T-helper 2 cell treated with Interferon-gamma antibody and Interleukin-4, amounts not matched to agents 100 ng/mL and 5 ng/mL, for 36 hours (primary cell): ENCODE results near the gene IL13RA1. TPM values are rescaled to one million over a fixed set of nuclear protein-coding genes. Genes with fewer than 3 reads are reported as not detected.
"Not testable (repeated sequence)": the region's sequence is repeated elsewhere in the genome, so short reads cannot be mapped to it uniquely, and the experiment has no call there.

Experiments
- intact Hi-C: fragments of 100-400 bp; cut with micrococcal nuclease; formaldehyde crosslinking; loops from one replicate; pipeline ENCODE4 v1.15.1; 2023
- total RNA-seq: library from RNA; stranded (reverse); gene quantifications from 2 replicates; pipeline ENCODE4 v1.2.3, GENCODE V29; 2022

IL13RA1 gene
- 0.09 TPM in 1 of 2 replicates, not detected in the other for total RNA-seq

GRCh38 chrX:118726887-118727685 is at the start of gene IL13RA1:
IL13RA1 (plus strand) TSS chrX:118727606; CDS start chrX:118727639, 33 bp downstream.
- intact Hi-C loops = no loop called here

- intact Hi-C loops = no loop called here
Measured at GRCh38 chrX:118679290-118679689, 48.1 kb upstream of the IL13RA1 start.

GRCh38 chrX:118682258-118683014 is 45.0 kb upstream of the IL13RA1 start:
- intact Hi-C loops = no loop called here

DNA sequence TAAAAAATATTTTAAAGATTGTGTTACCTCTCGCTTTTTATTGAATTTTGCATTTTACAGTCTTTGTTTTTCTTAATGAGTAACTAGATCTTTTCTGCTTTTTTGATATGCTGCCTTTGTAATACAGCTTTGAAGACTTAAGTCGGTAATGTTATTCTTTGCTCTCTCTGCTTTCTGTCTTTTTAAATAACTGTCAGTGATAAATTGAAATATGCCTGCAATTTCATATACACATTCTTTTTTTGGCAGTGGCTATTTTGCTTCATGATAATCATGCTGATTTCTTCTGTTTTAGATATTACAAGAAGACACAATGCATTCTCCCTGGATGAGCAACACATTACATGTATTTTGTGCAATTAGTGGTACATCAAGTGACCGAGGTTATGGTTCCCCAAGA is 42.0 kb upstream of the IL13RA1 start:
- intact Hi-C loops = no loop called here

DNA sequence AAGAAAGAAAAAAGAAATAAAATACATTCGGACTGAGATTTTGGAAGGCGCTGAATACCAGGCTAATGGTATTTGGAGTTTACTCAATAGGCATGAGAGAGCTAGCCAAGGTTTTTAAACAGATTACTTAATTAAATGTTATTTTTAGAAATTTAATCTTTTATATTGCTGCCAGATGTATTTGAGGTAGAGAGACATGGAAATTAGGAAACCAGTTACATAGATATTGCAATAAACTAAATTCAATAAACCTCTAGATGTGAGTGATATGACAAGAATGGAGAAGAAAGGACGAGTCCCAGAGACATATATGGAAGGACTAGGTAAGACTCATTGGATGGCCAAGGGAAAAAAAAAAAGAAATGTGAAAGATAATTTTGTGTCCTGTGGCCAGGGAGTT is 38.5 kb upstream of the IL13RA1 start:
- intact Hi-C loops = no loop called here

- intact Hi-C loops = no loop called here
Measured at GRCh38 chrX:118693843-118694242, 33.6 kb upstream of the IL13RA1 start.

GRCh38 chrX:118694638-118695037 is 32.8 kb upstream of the IL13RA1 start:
- intact Hi-C loops = no loop called here

DNA sequence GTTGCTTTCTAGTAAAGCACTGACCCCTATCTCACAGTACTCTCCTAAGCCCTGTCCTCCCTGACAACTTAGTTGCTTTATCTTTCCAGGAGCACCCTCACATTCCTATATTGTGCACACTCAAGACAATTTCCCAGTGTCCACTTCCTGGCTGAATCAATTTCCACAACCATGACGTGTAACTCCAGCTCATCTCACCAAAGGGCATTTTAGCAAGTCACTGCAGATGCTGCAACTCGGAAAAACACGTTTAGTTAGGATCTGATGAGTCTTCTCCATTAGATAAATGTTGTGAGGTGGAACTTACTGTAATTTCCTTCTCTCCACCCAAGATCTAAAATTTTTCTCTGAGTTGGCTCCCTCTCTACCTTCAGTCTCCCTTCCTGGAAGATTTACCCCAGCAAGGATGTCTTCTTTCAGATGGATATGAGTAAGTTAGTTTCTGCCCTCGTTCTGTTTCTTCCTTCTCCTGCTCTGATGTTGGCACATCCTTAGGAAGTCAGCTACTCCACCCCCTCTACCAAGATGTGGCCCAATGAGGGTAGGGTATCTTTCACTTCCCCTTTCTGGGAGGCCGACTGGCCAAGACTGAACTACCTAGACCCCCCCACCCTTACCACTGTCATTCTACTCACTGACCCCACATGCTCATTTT is 28.8 kb upstream of the IL13RA1 start:
- intact Hi-C loops = no loop called here

- intact Hi-C loops = no loop called here
Measured at GRCh38 chrX:118702741-118703140, 24.7 kb upstream of the IL13RA1 start.

GRCh38 chrX:118706681-118707080 is 20.7 kb upstream of the IL13RA1 start:
- intact Hi-C loops = no loop called here

DNA sequence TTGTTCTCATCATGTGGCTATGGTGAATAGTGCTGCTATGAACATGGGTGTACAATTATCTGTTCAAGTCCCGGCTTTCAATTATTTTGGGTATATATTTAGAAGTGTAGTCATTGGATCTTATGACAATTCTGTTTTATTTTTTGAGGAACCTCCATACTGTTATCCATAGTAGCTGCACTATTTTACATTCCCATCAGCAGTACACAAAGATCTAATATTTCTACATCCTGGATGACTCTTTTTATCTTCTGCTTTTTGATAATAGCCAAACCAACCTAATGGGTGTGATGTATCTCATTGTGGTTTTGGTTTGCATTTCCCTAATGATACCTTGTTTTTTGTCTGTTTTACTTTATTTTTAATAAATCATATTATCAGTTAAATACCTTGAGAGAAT is 12.9 kb upstream of the IL13RA1 start:
- intact Hi-C loops = no loop called here

DNA sequence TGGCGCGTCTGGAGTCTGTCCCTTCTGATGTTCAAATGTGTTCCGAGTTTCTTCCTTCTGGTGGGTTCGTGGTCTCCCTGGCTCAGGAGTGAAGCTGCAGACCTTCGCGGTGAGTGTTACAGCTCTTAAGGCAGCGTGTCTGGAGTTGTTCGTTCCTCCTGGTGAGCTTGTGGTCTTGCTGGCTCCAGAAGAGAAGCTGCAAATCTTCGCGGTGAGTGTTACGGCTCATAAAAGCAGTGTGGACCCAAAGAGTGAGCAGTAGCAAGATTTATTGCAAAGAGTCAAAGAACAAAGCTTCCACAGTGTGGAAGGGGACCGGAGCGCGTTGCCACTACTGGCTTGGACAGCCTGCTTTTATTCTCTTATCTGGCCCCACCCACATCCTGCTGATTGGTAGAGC is 11.5 kb upstream of the IL13RA1 start:
- intact Hi-C loops = not testable (repeated sequence)

DNA sequence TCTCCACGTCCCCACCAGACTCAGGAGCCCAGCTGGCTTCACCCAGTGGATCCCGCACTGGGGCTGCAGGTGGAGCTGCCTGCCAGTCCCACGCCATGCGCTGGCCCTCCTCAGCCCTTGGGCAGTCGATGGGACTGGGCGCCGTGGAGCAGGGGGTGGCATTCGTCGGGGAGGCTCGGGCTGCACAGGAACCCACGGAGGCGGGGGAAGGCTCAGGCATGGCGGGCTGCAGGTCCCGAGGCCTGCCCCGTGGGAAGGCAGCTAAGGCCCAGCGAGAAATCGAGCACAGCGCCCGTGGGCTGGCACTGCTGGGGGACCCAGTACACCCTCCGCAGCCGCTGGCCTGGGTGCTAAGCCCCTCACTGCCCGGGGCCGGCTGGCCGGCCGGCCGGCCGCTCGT is 10.6 kb upstream of the IL13RA1 start:
- intact Hi-C loops = not testable (repeated sequence)

DNA sequence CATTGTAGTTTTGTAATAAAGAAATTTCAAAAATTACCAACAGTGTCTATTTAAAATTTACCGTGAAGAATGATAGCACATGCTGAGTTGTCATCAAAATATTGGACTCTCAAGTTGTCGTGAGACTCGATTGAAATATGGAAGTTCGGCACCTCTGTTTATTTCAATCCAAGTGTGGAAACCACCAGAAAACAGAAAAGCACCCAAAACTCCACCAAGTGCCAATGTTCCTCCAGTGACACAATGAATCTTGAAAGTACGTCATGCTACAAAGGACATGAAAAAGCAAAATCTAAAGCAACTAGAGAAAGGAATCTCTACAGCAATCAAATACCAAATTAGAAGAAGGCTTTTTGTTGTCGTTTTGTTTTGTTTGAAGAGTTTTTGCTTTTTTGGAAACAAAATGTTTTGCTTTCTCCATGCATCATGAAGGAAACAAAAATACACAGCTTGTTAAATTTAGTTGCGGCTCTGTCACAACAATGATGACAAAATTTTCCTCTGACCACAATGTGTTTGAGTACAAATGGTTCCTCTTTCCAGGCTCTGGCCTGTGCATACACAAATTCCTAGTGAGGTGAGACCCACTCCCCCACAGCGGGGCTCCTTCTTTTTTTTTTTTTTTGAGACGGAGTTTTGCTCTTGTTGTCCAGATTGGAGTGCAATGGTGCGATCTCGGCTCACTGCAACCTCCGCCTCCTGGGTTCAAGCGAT is 9.6 kb upstream of the IL13RA1 start:
- intact Hi-C loops = no loop called here

DNA sequence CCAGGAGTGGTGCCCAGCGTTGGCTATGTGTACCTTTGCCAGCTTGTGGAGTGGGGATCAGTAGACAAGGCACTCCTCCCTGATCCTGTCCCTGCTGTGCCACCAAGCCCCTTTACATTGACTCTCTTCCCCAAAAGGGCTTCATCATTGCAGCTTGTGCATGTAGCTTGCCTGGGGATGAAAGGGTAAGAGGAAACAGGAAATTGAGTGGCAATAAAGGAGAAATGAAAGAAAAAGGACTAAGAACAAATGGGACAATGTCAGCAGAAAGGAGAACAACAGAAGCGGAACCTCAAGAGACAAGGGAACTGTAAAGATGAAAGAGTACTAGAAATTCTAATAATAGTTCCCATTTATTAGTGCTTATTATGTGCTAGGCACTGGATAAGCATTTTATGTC is 8.7 kb upstream of the IL13RA1 start:
- intact Hi-C loops = no loop called here

DNA sequence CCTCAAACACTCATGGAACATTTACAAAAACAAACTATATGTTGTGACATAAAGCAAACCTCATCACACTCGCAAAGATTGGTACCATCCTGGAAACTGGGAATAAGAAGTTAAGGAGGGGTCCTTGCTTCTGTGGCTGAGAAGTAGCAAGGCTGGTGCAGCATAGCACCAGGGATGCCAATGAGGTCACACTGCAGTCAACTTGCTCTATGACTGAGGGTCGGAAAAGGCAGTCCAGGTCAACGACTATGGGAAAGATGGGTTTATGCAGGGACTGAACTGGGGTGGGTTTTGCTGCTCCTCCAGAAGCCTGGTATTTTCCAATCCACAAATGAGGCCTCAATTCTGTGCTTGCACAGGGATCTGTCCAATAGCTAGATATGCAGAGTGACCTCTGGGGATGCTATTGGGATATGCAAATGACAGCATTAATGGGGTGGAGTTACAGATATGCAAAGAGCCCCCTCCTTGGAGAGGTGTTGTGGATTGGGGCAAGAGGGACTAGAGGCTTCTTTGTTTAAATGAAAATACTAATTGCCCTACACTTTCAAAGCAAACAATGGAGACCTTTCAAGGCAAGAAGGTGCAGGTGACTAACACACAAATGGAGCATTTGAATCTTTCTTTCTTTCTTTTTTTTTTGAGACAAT is 7.2 kb upstream of the IL13RA1 start:
- intact Hi-C loops = no loop called here

- intact Hi-C loops = no loop called here
Measured at GRCh38 chrX:118723376-118723775, 4.0 kb upstream of the IL13RA1 start.

DNA sequence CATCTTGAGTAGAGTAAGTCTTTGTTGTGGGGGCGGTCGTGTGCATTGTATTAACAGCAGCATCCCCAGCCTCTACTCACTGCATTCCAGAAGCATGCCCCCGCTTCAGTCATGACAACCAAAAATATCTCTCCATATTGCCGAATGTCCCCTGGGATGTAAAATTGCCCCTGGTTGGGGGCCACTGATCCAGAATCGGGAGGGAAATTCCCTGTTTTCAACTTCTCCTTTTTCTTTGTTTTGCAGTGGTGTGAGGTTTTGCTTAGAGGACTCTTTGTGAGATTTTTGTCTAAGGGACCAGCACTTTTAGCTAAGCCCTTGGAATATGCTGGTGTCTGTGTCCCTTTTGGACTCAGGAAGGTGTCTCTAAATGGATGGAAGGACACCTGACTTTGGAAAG is 3.0 kb upstream of the IL13RA1 start:
- intact Hi-C loops = no loop called here

GRCh38 chrX:118724775-118725174 is 2.6 kb upstream of the IL13RA1 start:
- intact Hi-C loops = no loop called here

DNA sequence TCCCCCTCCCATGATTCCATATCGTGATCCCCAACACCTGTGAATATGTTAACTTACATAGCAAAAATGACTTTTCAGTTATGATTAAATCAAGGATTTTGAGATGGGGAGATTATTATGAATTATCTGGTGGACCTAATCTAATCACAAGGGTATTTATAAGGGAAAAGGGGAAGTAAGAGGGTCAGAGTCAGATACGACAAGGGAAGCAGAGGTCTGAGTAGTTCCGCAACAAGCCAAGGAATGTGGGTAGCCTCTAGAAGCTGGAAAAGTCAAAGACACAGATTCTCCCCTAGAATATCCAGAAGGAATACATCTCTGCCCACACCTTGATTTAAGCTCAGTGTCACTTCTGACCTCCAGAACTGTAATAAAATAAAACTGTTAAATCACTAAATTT is 1.0 kb upstream of the IL13RA1 start:
- intact Hi-C loops = no loop called here
